GM12872 (cell line): ENCODE measurements around the gene MAP1LC3A.
A peak's percentile ranks its signal among the peaks of the same experiment; 100 is the strongest.

Experiments used
- CTCF ChIP-seq: IDR thresholded peaks from 3 replicates; pipeline ENCODE4 v1.5.1; 2011; ENCODE audit warnings: low read depth, mild to moderate bottlenecking, low read length, moderate library complexity; ENCODE audit not compliant: insufficient read depth

MAP1LC3A gene

GRCh38 chr20:34557936-34558319 lies 590 bp upstream of the MAP1LC3A start:
- TF ChIP-seq CTCF = no peak

- no peak for TF ChIP-seq CTCF
These were observed 1.0 kb downstream of the MAP1LC3A start for GRCh38 chr20:34559311-34560140.

GRCh38 chr20:34560141-34560523 lies 1.6 kb downstream of the MAP1LC3A start:
- TF ChIP-seq CTCF = no peak

GRCh38 chr20:34560614-34561013 lies 2.1 kb downstream of the MAP1LC3A start:
- TF ChIP-seq CTCF = no peak

GRCh38 chr20:34561661-34562060 lies 3.1 kb downstream of the MAP1LC3A start:
- no peak for TF ChIP-seq CTCF

GRCh38 chr20:34562641-34563040 lies 4.1 kb downstream of the MAP1LC3A start:
- TF ChIP-seq CTCF = peak; percentile 62

GRCh38 chr20:34564833-34565232 lies 6.3 kb downstream of the MAP1LC3A start:
- no peak for TF ChIP-seq CTCF
